GM18868 (cell line): ENCODE measurements around the gene GRB10.
"Not testable (repeated sequence)": the region's sequence is repeated elsewhere in the genome, so short reads cannot be mapped to it uniquely, and the experiment has no call there.

Source experiments
- ATAC-seq: cut with Tn5 transposase; IDR thresholded peaks from one replicate; pipeline ENCODE4 v1.9.1; 2021; ENCODE audit warnings: mild to moderate bottlenecking, moderate library complexity; ENCODE audit not compliant: unreplicated experiment

GRB10 gene

GRCh38 chr7:50779427-50779826, 3.3 kb downstream of the GRB10 start:
- no peak for ATAC-seq

GRCh38 chr7:50778189-50778588, 4.5 kb downstream of the GRB10 start:
- ATAC-seq = no peak

- ATAC-seq = no peak
These were observed 6.9 kb downstream of the GRB10 start for GRCh38 chr7:50775836-50776235.

GRCh38 chr7:50775231-50775630, 7.5 kb downstream of the GRB10 start:
- no peak for ATAC-seq

GRCh38 chr7:50774319-50774718, 8.4 kb downstream of the GRB10 start:
- no peak for ATAC-seq

- not testable (repeated sequence) for ATAC-seq
These were observed 9.6 kb downstream of the GRB10 start for GRCh38 chr7:50773071-50773470.

- ATAC-seq = no peak
These were observed 11.3 kb downstream of the GRB10 start for GRCh38 chr7:50771120-50772002.

GRCh38 chr7:50768485-50769474, 13.9 kb downstream of the GRB10 start:
- ATAC-seq = peak; percentile 59

- no peak for ATAC-seq
These were observed 15.9 kb downstream of the GRB10 start for GRCh38 chr7:50766849-50767207.

GRCh38 chr7:50766106-50766848, 16.4 kb downstream of the GRB10 start:
- ATAC-seq = no peak

GRCh38 chr7:50762337-50762736, 20.4 kb downstream of the GRB10 start:
- ATAC-seq = no peak

- no peak for ATAC-seq
These were observed 21.0 kb downstream of the GRB10 start for GRCh38 chr7:50761713-50762112.

GRCh38 chr7:50757703-50758390, 24.8 kb downstream of the GRB10 start:
- ATAC-seq = no peak

GRCh38 chr7:50756180-50756579, 26.5 kb downstream of the GRB10 start:
- ATAC-seq = no peak

GRCh38 chr7:50754684-50755083, 28.0 kb downstream of the GRB10 start:
- ATAC-seq = no peak

- no peak for ATAC-seq
These were observed 28.5 kb downstream of the GRB10 start for GRCh38 chr7:50754241-50754640.

GRCh38 chr7:50752422-50752821, 30.3 kb downstream of the GRB10 start:
- ATAC-seq = no peak

- ATAC-seq = no peak
These were observed 31.6 kb downstream of the GRB10 start for GRCh38 chr7:50751146-50751545.

GRCh38 chr7:50749896-50750295, 32.8 kb downstream of the GRB10 start:
- ATAC-seq = no peak

GRCh38 chr7:50748472-50748871, 34.2 kb downstream of the GRB10 start:
- no peak for ATAC-seq
